Liver (tissue), 9 donors: ENCODE measurements around the gene UBE2M. TPM values are rescaled to one million over a fixed set of nuclear protein-coding genes. Genes with fewer than 3 reads are reported as not detected.

Experiments used
- DNase-seq: peaks from one replicate; pipeline ENCODE4 v3.0.0-alpha.2; 2017; ENCODE audit warnings: low spot score
- H3K27ac ChIP-seq, 2 donors: one replicate each; pipeline ENCODE4 v1.7.0; 2013; ENCODE audit warnings: inconsistent platforms in 2 of 2, low read length in 2 of 2, control low read depth in 1 of 2, low read depth in 1 of 2, mild to moderate bottlenecking in 1 of 2
- H3K27me3 ChIP-seq, 4 donors: one replicate each; pipeline versions ENCODE4 v1.6.1 to v1.7.0; 2013; ENCODE audit warnings: low read length in 3 of 4, inconsistent platforms in 1 of 4, mild to moderate bottlenecking in 1 of 4, moderate library complexity in 1 of 4; ENCODE audit not compliant: control insufficient read depth in 4 of 4, insufficient read depth in 4 of 4
- H3K36me3 ChIP-seq, 4 donors: one replicate each; pipeline versions ENCODE4 v1.6.1 to v1.7.0; 2013; ENCODE audit warnings: low read length in 3 of 4, mild to moderate bottlenecking in 3 of 4, low read depth in 1 of 4, moderate library complexity in 1 of 4; ENCODE audit not compliant: control insufficient read depth in 4 of 4, insufficient read depth in 3 of 4
- H3K4me1 ChIP-seq, 4 donors: one replicate each; pipeline versions ENCODE4 v1.6.1 to v1.7.0; 2013; ENCODE audit warnings: low read length in 3 of 4, mild to moderate bottlenecking in 3 of 4, moderate library complexity in 1 of 4; ENCODE audit not compliant: control insufficient read depth in 4 of 4, insufficient read depth in 4 of 4
- H3K4me3 ChIP-seq, 3 donors: one replicate each; pipeline versions ENCODE4 v1.6.1 to v1.7.0; 2013; ENCODE audit warnings: low read length in 3 of 3, control low read depth in 1 of 3, low read depth in 1 of 3, mild to moderate bottlenecking in 1 of 3
- H3K9ac ChIP-seq, 2 donors: one replicate each; pipeline ENCODE4 v1.7.0; 2013; ENCODE audit warnings: low read length in 2 of 2, mild to moderate bottlenecking in 2 of 2, moderate library complexity in 2 of 2, control low read depth in 1 of 2, low read depth in 1 of 2
- H3K9me3 ChIP-seq, 4 donors: one replicate each; pipeline versions ENCODE4 v1.6.1 to v1.7.0; 2013; ENCODE audit warnings: low read length in 3 of 4; ENCODE audit not compliant: control insufficient read depth in 4 of 4
- EGR1 ChIP-seq, 2 donors: IDR thresholded peaks; 2 replicates each; pipeline ENCODE4 v1.6.1; 2016 to 2018; ENCODE audit warnings: antibody characterized with exemption in 2 of 2, low read depth in 2 of 2
- FOXA1 ChIP-seq: IDR thresholded peaks from 2 replicates; pipeline ENCODE4 v1.6.1; 2016; ENCODE audit warnings: antibody characterized with exemption
- FOXA2 ChIP-seq: IDR thresholded peaks from 2 replicates; pipeline ENCODE4 v1.6.1; 2016; ENCODE audit warnings: antibody characterized with exemption
- GABPA ChIP-seq, 2 donors: IDR thresholded peaks in 1 of 2; conservative IDR thresholded peaks in 1 of 2; 2 replicates each; pipeline ENCODE4 v1.6.1; 2016; ENCODE audit warnings: antibody characterized with exemption in 2 of 2, mild to moderate bottlenecking in 1 of 2, moderate library complexity in 1 of 2
- HNF4A ChIP-seq, 2 donors: conservative IDR thresholded peaks; 2 replicates each; pipeline ENCODE4 v1.6.1; 2016; ENCODE audit warnings: antibody characterized with exemption in 2 of 2, mild to moderate bottlenecking in 2 of 2
- HNF4G ChIP-seq: IDR thresholded peaks from 2 replicates; pipeline ENCODE4 v1.6.1; 2016; ENCODE audit warnings: antibody characterized with exemption
- JUND ChIP-seq, 2 donors: IDR thresholded peaks; 2 replicates each; pipeline ENCODE4 v1.6.1; 2016; ENCODE audit warnings: antibody characterized with exemption in 2 of 2
- NR2F2 ChIP-seq: IDR thresholded peaks from 2 replicates; pipeline ENCODE4 v1.6.1; 2016; ENCODE audit warnings: antibody characterized with exemption
- RAD21 ChIP-seq, 2 donors: IDR thresholded peaks; 2 replicates each; pipeline ENCODE4 v1.6.1; 2016; ENCODE audit warnings: antibody characterized with exemption in 2 of 2, mild to moderate bottlenecking in 2 of 2
- RXRA ChIP-seq, 2 donors: IDR thresholded peaks; 2 replicates each; pipeline ENCODE4 v1.6.1; 2017 to 2018; ENCODE audit warnings: antibody characterized with exemption in 2 of 2, mild to moderate bottlenecking in 1 of 2
- SP1 ChIP-seq: IDR thresholded peaks from 2 replicates; pipeline ENCODE4 v1.6.1; 2018; ENCODE audit warnings: antibody characterized with exemption, mild to moderate bottlenecking
- TAF1 ChIP-seq: conservative IDR thresholded peaks from 2 replicates; pipeline ENCODE4 v1.6.1; 2016; ENCODE audit warnings: antibody characterized with exemption, mild to moderate bottlenecking
- YY1 ChIP-seq: IDR thresholded peaks from 2 replicates; pipeline ENCODE4 v1.6.1; 2016; ENCODE audit warnings: antibody characterized with exemption, mild to moderate bottlenecking
- WGBS: extraction: QIAGEN DNeasy Blood & Tissue Kit; methylation state at CpG from one replicate; pipeline ENCODE4 v1.1.7; 2013; 5-methylcytosine and 5-hydroxymethylcytosine counted together
- polyA plus RNA-seq, 2 donors: library from polyadenylated mRNA; stranded (reverse) in 1 of 2; unstranded in 1 of 2; fragments of 200-250 nt in 1 of 2; fragments of >200 nt in 1 of 2; fragmentation: Nextera tagmentation in 1 of 2; extraction: Ambion mirVana in 1 of 2; gene quantifications; one replicate each; pipeline versions ENCODE4 v1.2.1 to v1.2.3, GENCODE V29; 2013 to 2015
- total RNA-seq, 2 donors: library from RNA; depleted of rRNA; stranded (reverse); fragments of >200 nt; gene quantifications; one replicate each; pipeline ENCODE4 v1.2.3, GENCODE V29; 2014
- TF ChIP-seq, protein P1 (sequence below): IDR thresholded peaks from 2 replicates; pipeline ENCODE4 v1.6.1; 2016; ENCODE audit warnings: antibody characterized with exemption, mild to moderate bottlenecking
- TF ChIP-seq, protein P2 (sequence below): IDR thresholded peaks from 2 replicates; pipeline ENCODE4 v1.6.1; 2016; ENCODE audit warnings: antibody characterized with exemption
- TF ChIP-seq, protein P3 (sequence below): IDR thresholded peaks from 2 replicates; pipeline ENCODE4 v1.6.1; 2016; ENCODE audit warnings: antibody characterized with exemption
- TF ChIP-seq, protein P4 (sequence below): fragments of 150-350 bp; IDR thresholded peaks from 2 replicates; pipeline ENCODE4 v1.5.1; 2017; ENCODE audit warnings: improper control_type of control experiment, low read depth, low read length; ENCODE audit not compliant: missing input control
- TF ChIP-seq, protein P5 (sequence below): IDR thresholded peaks from 2 replicates; pipeline ENCODE4 v1.6.1; 2016; ENCODE audit warnings: antibody characterized with exemption
- donor health status: healthy.
- donor health status: healthy.
- donor health status: healthy.
- donor health status: healthy.
- donor health status: healthy.

UBE2M gene
- total and polyA plus RNA-seq, 4 donors: 7.6 to 30.7 (median 17.7) TPM

DNA sequence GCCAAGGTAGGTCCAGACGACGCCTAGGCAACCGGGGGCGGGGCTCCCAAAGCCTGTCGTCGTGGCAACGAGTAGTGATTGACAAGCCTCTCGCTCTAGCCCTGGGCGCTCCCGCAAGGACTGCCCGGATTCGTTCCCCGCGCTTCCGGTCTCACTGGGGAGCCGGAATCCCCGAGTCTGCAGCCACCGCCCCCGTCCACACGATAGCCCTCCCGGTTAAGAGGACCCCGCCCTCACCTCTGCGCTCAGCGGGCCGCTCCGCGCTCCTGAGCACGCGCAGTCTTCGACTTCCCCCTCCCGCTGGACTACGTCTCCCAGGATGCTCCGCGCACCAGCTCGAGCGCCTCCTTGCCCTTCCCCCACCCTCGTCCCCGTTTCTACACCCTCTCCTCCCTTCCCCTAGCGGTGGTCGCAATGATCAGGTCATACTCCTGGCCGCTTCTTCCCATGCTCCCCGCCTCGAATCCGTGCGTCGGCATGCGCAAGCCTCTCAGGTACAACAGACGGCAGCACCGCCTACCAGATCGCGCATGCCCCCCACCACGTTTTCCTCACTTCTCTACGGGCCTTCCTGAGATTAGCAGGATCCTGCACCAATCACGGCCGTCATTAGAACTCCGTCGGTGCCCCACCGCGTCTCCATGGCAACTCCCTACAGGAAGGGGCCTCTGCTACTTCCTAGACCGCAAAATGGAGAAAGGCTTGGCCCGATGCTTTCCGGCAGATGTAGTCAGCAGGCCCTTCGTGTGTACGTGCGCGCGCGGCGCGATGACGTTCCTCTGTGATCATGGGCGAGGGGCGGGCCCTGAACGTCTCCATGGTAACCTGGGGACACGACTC, 14.6 kb upstream of the UBE2M start, which contains the start of gene MZF1 (continued):
- TF ChIP-seq, protein P1, sequence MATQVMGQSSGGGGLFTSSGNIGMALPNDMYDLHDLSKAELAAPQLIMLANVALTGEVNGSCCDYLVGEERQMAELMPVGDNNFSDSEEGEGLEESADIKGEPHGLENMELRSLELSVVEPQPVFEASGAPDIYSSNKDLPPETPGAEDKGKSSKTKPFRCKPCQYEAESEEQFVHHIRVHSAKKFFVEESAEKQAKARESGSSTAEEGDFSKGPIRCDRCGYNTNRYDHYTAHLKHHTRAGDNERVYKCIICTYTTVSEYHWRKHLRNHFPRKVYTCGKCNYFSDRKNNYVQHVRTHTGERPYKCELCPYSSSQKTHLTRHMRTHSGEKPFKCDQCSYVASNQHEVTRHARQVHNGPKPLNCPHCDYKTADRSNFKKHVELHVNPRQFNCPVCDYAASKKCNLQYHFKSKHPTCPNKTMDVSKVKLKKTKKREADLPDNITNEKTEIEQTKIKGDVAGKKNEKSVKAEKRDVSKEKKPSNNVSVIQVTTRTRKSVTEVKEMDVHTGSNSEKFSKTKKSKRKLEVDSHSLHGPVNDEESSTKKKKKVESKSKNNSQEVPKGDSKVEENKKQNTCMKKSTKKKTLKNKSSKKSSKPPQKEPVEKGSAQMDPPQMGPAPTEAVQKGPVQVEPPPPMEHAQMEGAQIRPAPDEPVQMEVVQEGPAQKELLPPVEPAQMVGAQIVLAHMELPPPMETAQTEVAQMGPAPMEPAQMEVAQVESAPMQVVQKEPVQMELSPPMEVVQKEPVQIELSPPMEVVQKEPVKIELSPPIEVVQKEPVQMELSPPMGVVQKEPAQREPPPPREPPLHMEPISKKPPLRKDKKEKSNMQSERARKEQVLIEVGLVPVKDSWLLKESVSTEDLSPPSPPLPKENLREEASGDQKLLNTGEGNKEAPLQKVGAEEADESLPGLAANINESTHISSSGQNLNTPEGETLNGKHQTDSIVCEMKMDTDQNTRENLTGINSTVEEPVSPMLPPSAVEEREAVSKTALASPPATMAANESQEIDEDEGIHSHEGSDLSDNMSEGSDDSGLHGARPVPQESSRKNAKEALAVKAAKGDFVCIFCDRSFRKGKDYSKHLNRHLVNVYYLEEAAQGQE: peak; percentile 50
- peak in 1 of 2 donors; percentile 8 for TF ChIP-seq RXRA (IDR thresholded peaks at IDR 0.05)

DNA sequence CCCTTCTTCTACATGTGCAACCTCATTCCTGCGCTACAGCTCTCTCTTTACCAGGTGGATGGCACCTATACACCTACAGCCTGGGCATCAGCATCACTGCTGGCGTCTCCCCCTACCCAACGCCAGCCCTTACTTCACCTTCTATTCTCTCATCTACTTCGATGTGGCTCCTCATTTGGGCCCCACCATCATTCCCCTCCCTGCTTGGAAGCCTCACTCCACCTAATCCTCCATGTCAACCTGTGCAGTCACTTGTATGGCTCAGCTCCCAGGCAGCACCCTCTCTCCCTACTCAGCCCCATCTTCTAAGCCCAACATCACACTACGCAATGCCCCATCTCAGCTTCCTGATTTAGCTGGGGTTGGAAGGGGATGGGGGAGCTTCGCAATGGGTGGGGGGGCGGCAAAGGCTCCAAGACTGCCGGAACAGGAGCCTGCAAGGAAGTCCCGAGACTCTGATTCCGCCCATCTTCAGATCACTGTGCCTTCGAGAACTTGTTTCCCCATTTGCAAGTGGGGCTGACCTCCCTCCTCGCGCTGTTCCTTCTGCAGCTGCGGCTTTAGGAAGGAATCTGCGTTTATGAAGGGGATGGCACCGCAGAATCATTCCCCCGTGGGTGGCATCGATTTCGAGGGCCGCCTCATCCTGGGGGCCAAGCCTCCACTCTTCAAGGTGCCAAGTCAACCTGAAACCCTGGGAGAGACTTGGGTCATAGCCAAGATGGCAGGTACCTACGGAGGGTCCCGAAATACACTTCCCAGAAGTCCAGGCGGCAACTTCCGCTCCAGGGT, 13.8 kb upstream of the UBE2M start:
- Histone ChIP-seq H3K4me3 (peak overlapping the region; percentile 64 to 69 (median 64)), H3K27ac (peak overlapping the region; percentile 93 to 97), H3K4me1 (peaks cover 4 to 25% (median 17%) of the 10 kb centered on the region in 4 donors), H3K9me3 (no peaks in the 10 kb centered on the region), H3K9ac (no peak overlapping the region), H3K36me3 (peaks cover 0 to 18% (median 5%) of the 10 kb centered on the region in 4 donors), H3K27me3 (no peaks in the 10 kb centered on the region)
- TF ChIP-seq, protein P2, sequence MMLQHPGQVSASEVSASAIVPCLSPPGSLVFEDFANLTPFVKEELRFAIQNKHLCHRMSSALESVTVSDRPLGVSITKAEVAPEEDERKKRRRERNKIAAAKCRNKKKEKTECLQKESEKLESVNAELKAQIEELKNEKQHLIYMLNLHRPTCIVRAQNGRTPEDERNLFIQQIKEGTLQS: no peak
- TF ChIP-seq, protein P3, sequence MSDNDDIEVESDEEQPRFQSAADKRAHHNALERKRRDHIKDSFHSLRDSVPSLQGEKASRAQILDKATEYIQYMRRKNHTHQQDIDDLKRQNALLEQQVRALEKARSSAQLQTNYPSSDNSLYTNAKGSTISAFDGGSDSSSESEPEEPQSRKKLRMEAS: no peak
- TF ChIP-seq NR2F2 (no peak), FOXA1 (no peak), EGR1 (IDR thresholded peaks at IDR 0.05; ENCODE audit: low read depth in 2 of 2) (no peak), HNF4G (no peak), YY1 (no peak), HNF4A (conservative IDR thresholded peaks at IDR 0.05) (peak in 1 of 2 donors; percentile 27), SP1 (no peak), TAF1 (no peak), RAD21 (IDR thresholded peaks at IDR 0.05) (no peak), RXRA (IDR thresholded peaks at IDR 0.05) (no peak), JUND (IDR thresholded peaks at IDR 0.05) (no peak), FOXA2 (no peak), GABPA (IDR thresholded peaks at IDR 0.05 in 1 of 2, conservative IDR thresholded peaks at IDR 0.05 in 1 of 2) (peak; percentile 76 to 81)
- TF ChIP-seq, protein P4, sequence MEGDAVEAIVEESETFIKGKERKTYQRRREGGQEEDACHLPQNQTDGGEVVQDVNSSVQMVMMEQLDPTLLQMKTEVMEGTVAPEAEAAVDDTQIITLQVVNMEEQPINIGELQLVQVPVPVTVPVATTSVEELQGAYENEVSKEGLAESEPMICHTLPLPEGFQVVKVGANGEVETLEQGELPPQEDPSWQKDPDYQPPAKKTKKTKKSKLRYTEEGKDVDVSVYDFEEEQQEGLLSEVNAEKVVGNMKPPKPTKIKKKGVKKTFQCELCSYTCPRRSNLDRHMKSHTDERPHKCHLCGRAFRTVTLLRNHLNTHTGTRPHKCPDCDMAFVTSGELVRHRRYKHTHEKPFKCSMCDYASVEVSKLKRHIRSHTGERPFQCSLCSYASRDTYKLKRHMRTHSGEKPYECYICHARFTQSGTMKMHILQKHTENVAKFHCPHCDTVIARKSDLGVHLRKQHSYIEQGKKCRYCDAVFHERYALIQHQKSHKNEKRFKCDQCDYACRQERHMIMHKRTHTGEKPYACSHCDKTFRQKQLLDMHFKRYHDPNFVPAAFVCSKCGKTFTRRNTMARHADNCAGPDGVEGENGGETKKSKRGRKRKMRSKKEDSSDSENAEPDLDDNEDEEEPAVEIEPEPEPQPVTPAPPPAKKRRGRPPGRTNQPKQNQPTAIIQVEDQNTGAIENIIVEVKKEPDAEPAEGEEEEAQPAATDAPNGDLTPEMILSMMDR: no peak
- TF ChIP-seq, protein P1: peak; percentile 4
- TF ChIP-seq, protein P5, sequence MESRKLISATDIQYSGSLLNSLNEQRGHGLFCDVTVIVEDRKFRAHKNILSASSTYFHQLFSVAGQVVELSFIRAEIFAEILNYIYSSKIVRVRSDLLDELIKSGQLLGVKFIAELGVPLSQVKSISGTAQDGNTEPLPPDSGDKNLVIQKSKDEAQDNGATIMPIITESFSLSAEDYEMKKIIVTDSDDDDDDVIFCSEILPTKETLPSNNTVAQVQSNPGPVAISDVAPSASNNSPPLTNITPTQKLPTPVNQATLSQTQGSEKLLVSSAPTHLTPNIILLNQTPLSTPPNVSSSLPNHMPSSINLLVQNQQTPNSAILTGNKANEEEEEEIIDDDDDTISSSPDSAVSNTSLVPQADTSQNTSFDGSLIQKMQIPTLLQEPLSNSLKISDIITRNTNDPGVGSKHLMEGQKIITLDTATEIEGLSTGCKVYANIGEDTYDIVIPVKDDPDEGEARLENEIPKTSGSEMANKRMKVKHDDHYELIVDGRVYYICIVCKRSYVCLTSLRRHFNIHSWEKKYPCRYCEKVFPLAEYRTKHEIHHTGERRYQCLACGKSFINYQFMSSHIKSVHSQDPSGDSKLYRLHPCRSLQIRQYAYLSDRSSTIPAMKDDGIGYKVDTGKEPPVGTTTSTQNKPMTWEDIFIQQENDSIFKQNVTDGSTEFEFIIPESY: no peak
- no peak for DNase-seq
- WGBS: 50% methylated on average over 24 of the region's 24 CpGs
